Nephron (organoid): ENCODE results near the gene BMP6.

ENCODE experiments used
- H3K27ac Mint-ChIP-seq, 3 experiments: 2 replicates each; pipeline ENCODE4 v1.8.0; 2020; ENCODE audit warnings: mixed read lengths in 3 of 3, mild to moderate bottlenecking in 2 of 3, moderate library complexity in 1 of 3
- H3K27me3 Mint-ChIP-seq: 2 replicates; pipeline ENCODE4 v1.8.0; 2021; ENCODE audit warnings: low read depth, mild to moderate bottlenecking, moderate library complexity, mixed read lengths
- H3K36me3 Mint-ChIP-seq: 2 replicates; pipeline ENCODE4 v1.8.0; 2020; ENCODE audit warnings: low read depth, mixed read lengths
- H3K4me1 Mint-ChIP-seq: 2 replicates; pipeline ENCODE4 v1.8.0; 2020; ENCODE audit warnings: mixed read lengths
- H3K4me3 Mint-ChIP-seq, 3 experiments: 2 replicates each; pipeline ENCODE4 v1.8.0; 2020; ENCODE audit warnings: mild to moderate bottlenecking in 3 of 3, mixed read lengths in 3 of 3, moderate library complexity in 2 of 3
- H3K9me3 Mint-ChIP-seq: 2 replicates; pipeline ENCODE4 v1.8.0; 2020; ENCODE audit warnings: mixed read lengths
- CTCF ChIP-seq, 3 experiments: fragments of 200-600 bp; sonication (generic); IDR thresholded peaks; one replicate each; pipeline ENCODE4 v1.5.0; 2021; ENCODE audit warnings: antibody characterized with exemption in 3 of 3; ENCODE audit not compliant: unreplicated experiment in 3 of 3

BMP6 gene

GRCh38 chr6:7730784-7731227 lies 4.9 kb downstream of the BMP6 start:
- Mint-ChIP-seq H3K9me3 (no peaks in the 10 kb centered on the region), H3K36me3 (no peaks in the 10 kb centered on the region), H3K4me3 (no peak overlapping the region), H3K27ac (no peak overlapping the region), H3K27me3 (peaks cover 91% of the 10 kb centered on the region), H3K4me1 (peaks cover 17% of the 10 kb centered on the region)
- TF ChIP-seq CTCF (IDR thresholded peaks at IDR 0.05; ENCODE audit: unreplicated experiment in 3 of 3), result no peak

DNA sequence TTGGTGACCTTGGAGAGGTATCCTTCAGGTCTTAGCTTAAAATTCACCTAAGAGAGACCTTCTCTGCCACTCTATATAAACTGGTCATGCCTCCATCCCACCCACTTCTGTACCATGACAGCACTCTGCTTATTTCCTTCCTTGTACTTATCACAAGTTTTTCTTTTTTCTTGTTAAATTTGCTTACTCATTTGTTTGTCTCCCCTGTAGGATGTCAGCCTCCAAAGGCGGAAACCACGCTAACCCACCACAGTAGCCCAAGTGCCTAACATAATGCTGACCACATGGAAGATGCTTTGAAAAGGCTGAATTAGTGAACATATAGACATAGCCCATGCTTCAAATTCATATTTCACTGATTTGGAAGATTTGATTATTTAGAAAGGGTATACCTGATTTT lies 5.4 kb downstream of the BMP6 start:
- Mint-ChIP-seq H3K4me1 (peaks cover 16% of the 10 kb centered on the region), H3K36me3 (no peaks in the 10 kb centered on the region), H3K27ac (no peak overlapping the region), H3K4me3 (no peak overlapping the region), H3K27me3 (peaks cover 87% of the 10 kb centered on the region), H3K9me3 (no peaks in the 10 kb centered on the region)
- TF ChIP-seq CTCF (IDR thresholded peaks at IDR 0.05; ENCODE audit: unreplicated experiment in 3 of 3), result no peak

GRCh38 chr6:7732228-7732627 lies 6.3 kb downstream of the BMP6 start:
- no peaks in the 10 kb centered on the region for H3K9me3 Mint-ChIP-seq
- no peak overlapping the region for H3K27ac Mint-ChIP-seq
- H3K4me1 Mint-ChIP-seq, result peaks cover 16% of the 10 kb centered on the region
- H3K4me3 Mint-ChIP-seq, result no peak overlapping the region
- TF ChIP-seq CTCF (IDR thresholded peaks at IDR 0.05; ENCODE audit: unreplicated experiment in 3 of 3), result no peak
- H3K27me3 Mint-ChIP-seq, result peaks cover 82% of the 10 kb centered on the region
- H3K36me3 Mint-ChIP-seq, result no peaks in the 10 kb centered on the region

DNA sequence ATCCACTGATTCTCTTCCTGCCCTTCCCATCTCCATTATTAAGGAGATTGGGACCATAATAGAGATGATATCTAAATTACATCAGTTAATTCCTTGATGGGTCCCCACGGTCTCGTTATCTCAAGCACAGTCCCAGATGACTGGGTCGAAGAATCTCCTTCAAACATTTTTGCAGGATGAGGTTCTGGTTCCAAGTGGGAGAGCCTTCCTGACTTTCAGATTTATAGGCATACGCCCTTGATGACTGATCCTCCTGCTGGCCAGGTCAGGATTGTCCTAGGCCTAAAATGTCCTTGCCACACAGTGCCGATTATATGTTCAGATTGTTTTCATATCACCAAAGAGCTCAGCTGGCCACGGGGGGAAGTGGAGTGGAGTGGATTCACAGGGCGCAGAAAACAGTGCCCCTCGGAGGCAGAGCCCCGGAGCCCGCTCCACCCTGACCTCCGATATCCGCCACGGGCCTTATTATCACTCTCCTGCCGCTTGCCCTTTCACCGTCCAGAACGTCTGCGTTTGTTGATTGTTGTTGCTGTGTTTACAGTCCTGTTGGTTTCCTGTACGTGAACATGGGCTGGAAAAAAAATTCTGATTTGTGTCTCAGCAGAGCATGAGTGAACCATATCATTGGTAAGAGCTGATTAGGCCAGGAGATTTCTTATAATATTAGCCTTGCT lies 8.9 kb downstream of the BMP6 start:
- no peak for TF ChIP-seq CTCF (IDR thresholded peaks at IDR 0.05; ENCODE audit: unreplicated experiment in 3 of 3)
- Mint-ChIP-seq H3K4me1 (no peaks in the 10 kb centered on the region), H3K27ac (no peak overlapping the region), H3K4me3 (no peak overlapping the region), H3K36me3 (no peaks in the 10 kb centered on the region), H3K27me3 (peaks cover 65% of the 10 kb centered on the region), H3K9me3 (no peaks in the 10 kb centered on the region)

GRCh38 chr6:7737106-7737505 lies 11.2 kb downstream of the BMP6 start:
- Mint-ChIP-seq H3K4me3 (no peak overlapping the region), H3K36me3 (no peaks in the 10 kb centered on the region), H3K9me3 (no peaks in the 10 kb centered on the region), H3K27me3 (peaks cover 56% of the 10 kb centered on the region), H3K4me1 (no peaks in the 10 kb centered on the region), H3K27ac (no peak overlapping the region)
- no peak for TF ChIP-seq CTCF (IDR thresholded peaks at IDR 0.05; ENCODE audit: unreplicated experiment in 3 of 3)

- Mint-ChIP-seq H3K27ac (no peak overlapping the region), H3K4me1 (no peaks in the 10 kb centered on the region), H3K27me3 (peaks cover 56% of the 10 kb centered on the region), H3K9me3 (no peaks in the 10 kb centered on the region), H3K4me3 (no peak overlapping the region), H3K36me3 (no peaks in the 10 kb centered on the region)
- TF ChIP-seq CTCF (IDR thresholded peaks at IDR 0.05; ENCODE audit: unreplicated experiment in 3 of 3), result no peak
These were observed 12.0 kb downstream of the BMP6 start for GRCh38 chr6:7737867-7738266.
